Measurements from ENCODE around the gene FXYD6.

FXYD6 gene

DNA sequence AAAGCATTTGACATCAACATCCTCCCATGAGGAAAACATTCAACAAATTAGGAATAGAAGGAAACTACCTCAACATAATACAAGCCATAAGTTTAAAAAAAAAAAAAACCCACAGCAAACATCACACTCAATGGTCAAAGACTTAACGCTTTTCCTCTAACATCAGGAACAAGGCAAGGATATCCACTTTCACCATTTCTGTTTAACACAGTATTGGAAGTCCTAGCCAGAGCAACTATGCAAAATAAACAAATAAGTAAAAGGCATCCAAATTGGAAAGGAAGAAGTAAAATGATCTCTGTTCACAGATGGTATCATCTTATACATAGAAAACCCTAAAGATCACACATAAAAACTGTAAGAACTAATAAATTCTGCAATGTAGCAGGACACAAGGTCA is 13.1 kb downstream of the FXYD6 start:
- DNase-seq (ENCODE audit: low read depth) = no peak
- TF ChIP-seq, protein P1, sequence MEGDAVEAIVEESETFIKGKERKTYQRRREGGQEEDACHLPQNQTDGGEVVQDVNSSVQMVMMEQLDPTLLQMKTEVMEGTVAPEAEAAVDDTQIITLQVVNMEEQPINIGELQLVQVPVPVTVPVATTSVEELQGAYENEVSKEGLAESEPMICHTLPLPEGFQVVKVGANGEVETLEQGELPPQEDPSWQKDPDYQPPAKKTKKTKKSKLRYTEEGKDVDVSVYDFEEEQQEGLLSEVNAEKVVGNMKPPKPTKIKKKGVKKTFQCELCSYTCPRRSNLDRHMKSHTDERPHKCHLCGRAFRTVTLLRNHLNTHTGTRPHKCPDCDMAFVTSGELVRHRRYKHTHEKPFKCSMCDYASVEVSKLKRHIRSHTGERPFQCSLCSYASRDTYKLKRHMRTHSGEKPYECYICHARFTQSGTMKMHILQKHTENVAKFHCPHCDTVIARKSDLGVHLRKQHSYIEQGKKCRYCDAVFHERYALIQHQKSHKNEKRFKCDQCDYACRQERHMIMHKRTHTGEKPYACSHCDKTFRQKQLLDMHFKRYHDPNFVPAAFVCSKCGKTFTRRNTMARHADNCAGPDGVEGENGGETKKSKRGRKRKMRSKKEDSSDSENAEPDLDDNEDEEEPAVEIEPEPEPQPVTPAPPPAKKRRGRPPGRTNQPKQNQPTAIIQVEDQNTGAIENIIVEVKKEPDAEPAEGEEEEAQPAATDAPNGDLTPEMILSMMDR (IDR thresholded peaks at IDR 0.05; ENCODE audit: low read length, missing control alignments) = no peak
- no peak overlapping the region for H3K4me3 ChIP-seq (replicated peaks; ENCODE audit: low read depth, low read length)

DNA sequence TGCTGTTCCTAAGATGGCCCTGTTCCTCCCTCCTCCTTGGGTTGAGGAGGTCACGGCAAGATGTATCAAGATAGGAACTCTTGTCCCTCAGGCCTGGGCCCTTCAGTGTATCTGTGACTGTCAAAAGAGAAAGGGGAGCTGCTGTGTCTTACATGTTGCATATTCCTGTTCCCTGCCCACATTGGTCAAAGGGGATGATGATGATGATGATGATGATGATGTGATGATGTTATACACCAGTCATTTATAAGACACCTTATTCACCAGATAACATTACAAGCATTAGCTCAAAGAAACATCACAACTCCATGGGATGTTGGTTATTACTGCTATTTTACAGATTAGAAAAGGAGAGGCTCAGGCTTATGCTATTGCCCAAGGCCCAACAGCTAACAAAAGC is 13.7 kb downstream of the FXYD6 start:
- no peak for DNase-seq (ENCODE audit: low read depth)
- TF ChIP-seq, protein P1 (IDR thresholded peaks at IDR 0.05; ENCODE audit: low read length, missing control alignments) = no peak
- no peak overlapping the region for H3K4me3 ChIP-seq (replicated peaks; ENCODE audit: low read depth, low read length)

DNA sequence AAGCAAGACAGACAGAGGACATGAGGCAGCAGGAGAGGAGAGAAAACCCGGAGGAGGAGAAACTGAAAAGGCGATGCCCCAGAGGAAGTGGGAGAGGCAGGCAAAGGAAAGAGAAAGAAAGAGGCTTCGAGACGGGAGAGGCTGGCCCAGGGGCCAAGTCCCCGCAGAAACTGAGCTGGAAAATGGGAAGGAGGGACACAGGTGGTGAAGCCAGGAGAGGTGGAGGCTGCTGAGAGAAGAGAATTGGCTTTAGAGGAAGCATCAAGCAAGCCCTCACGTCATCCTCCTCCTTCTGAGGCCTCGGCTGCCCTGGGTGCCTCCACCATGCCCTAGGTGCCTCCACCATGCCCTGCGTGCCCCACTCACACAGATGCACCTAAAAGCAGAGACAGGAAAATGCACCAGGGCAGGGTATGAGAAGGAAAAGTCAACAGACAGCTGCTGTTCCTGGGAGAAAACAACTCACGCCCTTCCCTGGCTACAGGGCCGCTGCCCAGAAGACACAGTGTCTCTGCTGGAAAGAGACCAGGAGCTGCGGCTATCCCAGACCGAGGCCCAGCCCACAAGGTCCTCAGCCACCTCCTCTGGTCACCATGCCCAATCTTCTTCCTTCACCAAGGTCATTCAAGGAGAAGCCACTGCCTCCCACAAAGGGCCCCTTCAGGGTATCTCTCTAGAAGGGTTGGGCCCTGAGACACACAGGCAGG is 14.3 kb downstream of the FXYD6 start:
- no peak for DNase-seq (ENCODE audit: low read depth)
- H3K4me3 ChIP-seq (replicated peaks; ENCODE audit: low read depth, low read length) = no peak overlapping the region
- TF ChIP-seq, protein P1 (IDR thresholded peaks at IDR 0.05; ENCODE audit: low read length, missing control alignments) = no peak

DNA sequence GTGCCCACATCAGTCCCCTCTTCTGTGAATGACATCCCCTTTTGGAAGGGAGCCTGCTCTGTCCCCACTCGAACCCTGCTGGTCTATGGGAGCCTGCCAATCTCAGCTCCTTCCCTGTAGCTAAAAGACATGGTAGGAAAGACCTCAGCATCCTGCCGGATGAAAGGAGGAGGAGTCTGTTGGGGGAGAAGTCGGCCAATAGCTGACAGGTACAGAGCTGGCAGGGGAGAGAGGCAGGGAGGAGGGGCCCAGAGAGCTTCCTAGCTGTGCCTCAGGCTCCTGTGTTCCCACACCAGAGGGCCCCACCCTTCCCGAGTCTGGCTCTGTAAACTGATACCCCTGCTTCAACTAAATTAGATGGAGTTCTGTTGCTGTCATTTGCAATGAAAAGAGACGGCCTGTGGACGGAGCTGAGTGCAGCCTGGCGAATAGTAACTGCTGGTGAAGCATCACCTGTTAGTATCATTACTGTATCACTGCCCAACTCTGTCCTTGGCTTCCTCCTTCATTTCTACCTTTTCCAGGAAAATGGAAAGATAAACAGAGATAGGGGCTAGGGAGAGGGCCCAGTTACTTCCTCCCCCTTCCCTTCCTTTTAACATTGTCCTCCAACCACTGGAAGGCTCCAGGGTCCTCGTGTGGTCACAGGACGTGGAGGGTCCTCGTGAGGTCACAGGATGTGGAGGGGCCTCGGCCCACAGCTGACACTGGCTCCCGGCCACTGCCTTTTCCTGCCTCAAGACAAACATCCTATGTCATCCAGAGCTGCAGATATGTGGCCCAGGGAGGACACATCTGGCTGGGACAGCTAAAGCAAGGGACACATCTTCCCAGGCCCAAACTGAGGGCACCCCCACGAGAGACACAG is 15.1 kb downstream of the FXYD6 start:
- TF ChIP-seq, protein P1 (IDR thresholded peaks at IDR 0.05; ENCODE audit: low read length, missing control alignments) = no peak
- DNase-seq (ENCODE audit: low read depth) = no peak

DNA sequence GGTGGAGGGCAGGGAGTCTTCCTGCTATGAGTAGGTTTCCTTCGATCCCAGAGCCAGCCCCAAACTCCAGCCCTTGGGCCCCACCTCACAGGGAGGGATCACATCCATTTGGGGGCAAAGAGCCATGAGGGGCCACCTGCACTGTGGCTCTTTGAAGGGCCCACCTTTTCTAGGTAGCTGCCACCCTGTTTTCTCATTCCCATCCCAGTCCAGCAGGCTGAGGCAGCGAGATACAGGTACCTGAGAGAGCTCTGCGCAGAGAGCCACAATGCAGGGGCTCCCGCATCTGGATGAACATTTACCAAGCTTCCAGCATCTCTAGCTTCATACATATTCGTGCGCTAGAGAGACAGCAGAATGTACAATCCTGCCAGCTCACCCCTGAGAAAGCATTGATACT is 16.3 kb downstream of the FXYD6 start:
- H3K4me3 ChIP-seq (replicated peaks; ENCODE audit: low read depth, low read length) = no peak overlapping the region
- TF ChIP-seq, protein P1 (IDR thresholded peaks at IDR 0.05; ENCODE audit: low read length, missing control alignments) = no peak
- no peak for DNase-seq (ENCODE audit: low read depth)

More for the DNA sequence above, 15.1 kb downstream of the FXYD6 start:
- H3K4me3 ChIP-seq (replicated peaks; ENCODE audit: low read depth, low read length) = no peak overlapping the region

DNA sequence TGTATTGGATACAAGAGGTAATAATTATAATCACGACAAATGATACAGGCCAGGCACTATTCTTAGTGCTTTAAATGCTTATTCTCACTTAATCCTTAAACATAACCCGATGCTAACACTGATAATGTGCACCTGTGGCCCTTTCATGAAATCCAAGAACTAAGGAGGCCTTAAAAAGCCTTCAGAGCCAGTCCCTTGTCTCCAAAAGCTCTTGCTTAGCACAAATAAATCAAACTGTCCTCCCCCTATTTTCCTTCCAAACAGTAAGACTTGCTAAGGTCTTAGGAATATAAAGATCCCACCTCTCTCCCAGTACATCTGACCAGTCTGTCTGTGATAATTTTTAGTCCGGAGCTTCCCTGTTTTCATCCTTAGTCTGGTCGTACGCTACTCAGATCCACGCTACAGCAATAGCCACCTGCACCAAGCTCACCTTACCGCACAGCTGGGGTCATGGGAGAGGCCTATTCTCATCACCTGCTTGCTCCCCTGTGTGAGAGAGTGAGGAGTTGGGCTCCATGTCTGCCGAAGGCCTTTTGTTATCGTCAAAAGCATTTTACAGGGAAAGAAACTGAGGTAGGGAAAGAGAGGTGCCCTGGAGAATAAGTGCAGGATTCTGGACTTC is 16.9 kb downstream of the FXYD6 start:
- TF ChIP-seq, protein P1 (IDR thresholded peaks at IDR 0.05; ENCODE audit: low read length, missing control alignments) = no peak
- DNase-seq (ENCODE audit: low read depth) = no peak
- H3K4me3 ChIP-seq (replicated peaks; ENCODE audit: low read depth, low read length) = no peak overlapping the region
